ENCODE results near the gene SLC9A3.

The SLC9A3 gene

DNA sequence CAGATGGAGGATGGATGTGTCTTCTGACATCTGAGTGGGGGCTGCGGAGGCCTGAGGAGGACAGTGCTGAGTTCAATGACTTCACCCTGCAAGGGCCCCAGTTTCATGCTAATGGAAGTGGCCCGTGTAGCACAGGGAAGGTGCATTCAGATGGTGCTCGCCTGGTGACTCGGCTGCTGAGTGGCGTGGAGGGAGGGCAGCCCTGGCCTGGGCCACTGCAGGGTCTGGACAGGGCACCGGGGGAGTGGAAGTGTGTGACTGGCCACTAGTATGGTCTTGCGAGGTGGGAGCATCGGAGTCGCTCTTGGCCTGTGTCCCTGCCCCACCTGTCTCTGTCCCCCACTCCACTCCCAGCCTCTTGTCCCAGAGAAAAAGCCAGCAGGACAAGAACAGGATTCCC is 1.7 kb upstream of the SLC9A3 start:
- Histone ChIP-seq H4K20me1 (peaks cover 8 to 85% (median 39%) of the 10 kb centered on the region in 11 experiments; a peak in 21 of 22 replicates), H3K27me3 (peaks cover 91 to 100% (median 100%) of the 10 kb centered on the region in 11 experiments), H3K9me3 (replicated peaks in 1 of 11) (no peaks in the 10 kb centered on the region), H3K4me1 (peaks cover 27 to 56% (median 51%) of the 10 kb centered on the region in 10 experiments), H3K4me3 (no peak overlapping the region), H3K27ac (no peak overlapping the region), H3K4me2 (no peak overlapping the region), H3K9ac (no peak overlapping the region), H3K36me3 (no peaks in the 10 kb centered on the region)
- no peak for TF ChIP-seq Cebpa-rat (IDR thresholded peaks at IDR 0.05)

DNA sequence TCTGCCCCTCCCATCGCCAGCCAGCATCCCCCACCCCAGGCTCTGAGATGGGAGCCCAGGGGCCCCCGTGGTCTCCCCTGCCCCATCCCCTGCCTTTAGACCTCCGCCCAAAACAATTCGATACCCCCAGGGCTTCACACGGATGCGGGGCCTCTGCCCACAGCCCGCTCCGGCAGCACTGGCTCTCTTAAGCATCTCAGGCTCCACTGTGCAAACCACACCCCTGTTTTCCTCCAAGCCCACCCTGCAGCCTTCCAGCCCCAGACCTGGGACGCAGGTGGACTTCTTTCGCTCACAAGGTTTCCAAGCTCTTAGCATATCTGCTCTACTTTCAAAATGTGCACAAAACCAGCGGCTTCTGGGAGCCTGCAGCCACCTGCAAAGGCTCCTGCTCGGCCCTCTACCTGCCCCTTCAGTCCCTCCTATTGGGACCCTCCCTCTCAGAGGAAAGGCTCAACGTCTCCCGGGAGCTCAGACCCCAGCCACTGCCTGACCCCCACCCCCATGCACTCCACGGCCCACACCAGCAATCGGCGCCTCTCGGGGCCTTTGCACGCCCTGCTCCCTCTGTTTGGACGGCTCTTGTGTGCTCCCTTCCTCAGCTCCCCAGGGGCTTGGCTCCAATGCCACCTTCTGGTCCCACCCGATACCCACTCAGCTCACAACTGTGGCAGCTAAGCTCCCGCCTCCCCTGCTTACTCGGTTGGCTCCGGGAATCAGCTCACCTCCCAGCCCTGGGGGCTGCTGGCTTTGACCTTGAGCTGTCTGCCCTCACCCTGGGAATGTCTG is 918 bp upstream of the SLC9A3 start:
- H3K4me1 ChIP-seq, result peaks cover 20 to 56% (median 51%) of the 10 kb centered on the region in 10 experiments
- H4K20me1 ChIP-seq, result peaks cover under 1 to 85% (median 31%) of the 10 kb centered on the region in 11 experiments; a peak in 20 of 22 replicates
- peaks cover 91 to 97% (median 95%) of the 10 kb centered on the region in 11 experiments for H3K27me3 ChIP-seq
- no peak overlapping the region for H3K4me3 ChIP-seq
- H3K36me3 ChIP-seq, result no peaks in the 10 kb centered on the region
- no peaks in the 10 kb centered on the region for H3K9me3 ChIP-seq (replicated peaks in 1 of 11)
- no peak overlapping the region for H3K4me2 ChIP-seq
- no peak overlapping the region for H3K27ac ChIP-seq
- no peak for TF ChIP-seq Cebpa-rat (IDR thresholded peaks at IDR 0.05)
- H3K9ac ChIP-seq, result no peak overlapping the region

DNA sequence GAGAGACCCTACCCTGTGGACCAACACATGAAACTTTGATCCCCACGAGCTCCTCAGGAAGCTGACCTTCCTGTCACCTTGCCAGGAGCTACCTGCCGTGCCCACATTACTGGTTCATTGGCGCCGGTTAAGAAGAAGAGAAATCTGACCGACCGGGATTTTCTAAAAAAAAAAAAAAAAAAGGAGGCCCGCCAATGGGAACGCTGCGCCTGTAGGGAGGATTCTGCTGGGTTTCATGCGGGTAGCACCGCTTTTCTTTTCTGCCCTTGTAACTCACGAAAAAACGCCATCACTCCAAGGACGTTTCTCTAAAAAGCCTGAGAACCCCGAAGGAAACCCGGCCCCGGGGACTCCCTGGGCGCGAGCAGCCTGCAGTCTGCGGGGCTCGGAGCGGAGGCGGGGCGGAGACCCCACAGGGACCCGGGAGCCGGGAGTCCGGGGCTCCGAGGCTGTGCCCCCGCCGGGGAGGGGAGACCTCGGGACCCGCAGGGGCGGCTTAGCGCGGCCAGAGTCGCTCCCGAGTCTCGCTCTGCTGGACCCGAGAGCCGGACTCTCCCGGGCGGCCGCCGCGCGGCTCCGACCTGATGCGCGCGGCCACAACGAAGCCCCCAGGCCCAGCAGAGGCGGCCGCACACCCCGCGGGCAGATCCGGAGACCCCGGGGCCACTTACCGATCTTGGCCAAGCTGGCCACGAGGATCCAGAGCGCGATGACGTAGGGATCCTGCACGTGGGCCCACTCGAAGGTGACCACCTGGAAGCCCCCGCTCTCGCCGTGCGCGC is 617 bp downstream of the SLC9A3 start:
- Histone ChIP-seq H3K27me3 (peaks cover 78 to 99% (median 81%) of the 10 kb centered on the region in 11 experiments), H3K27ac (no peak overlapping the region), H3K4me3 (no peak overlapping the region), H3K4me2 (peak overlapping the region in 3 of 11 experiments; percentile 17 to 24 (median 19); a peak in 2 of 22 replicates), H3K9ac (no peak overlapping the region), H4K20me1 (peaks cover 0 to 89% (median 30%) of the 10 kb centered on the region in 11 experiments; a peak in 15 of 22 replicates), H3K4me1 (peaks cover 7 to 44% (median 39%) of the 10 kb centered on the region in 10 experiments; a peak in 19 of 20 replicates), H3K9me3 (replicated peaks in 1 of 11) (no peaks in the 10 kb centered on the region), H3K36me3 (no peaks in the 10 kb centered on the region)
- no peak for TF ChIP-seq Cebpa-rat (IDR thresholded peaks at IDR 0.05)

DNA sequence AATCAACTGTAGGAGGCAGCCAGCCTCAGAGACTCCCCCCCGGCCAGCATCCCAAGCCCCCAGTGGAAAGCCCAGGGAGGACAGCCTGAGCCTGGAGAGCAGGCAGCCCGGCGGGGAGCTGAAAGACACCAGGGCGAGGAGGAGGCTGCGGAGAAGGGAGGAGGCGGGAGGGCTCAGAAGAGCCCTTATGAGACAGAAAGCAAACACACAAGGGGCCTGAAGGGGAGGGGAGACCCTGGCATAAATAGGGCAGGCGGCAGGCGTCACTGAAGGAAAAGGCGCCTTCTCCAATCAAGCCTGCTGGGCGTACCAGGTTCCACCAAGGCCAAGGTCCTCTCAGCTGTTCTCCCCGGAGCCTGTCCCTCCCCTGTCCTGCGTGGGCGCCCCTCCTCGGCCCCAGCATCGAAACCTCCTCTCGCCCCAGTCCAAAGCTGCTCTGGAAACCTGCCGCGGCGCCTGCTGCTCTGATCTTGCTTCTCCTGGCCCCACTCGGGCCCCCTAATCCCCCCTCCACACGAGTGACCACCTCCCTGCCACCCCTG is 1.3 kb downstream of the SLC9A3 start:
- TF ChIP-seq Cebpa-rat (IDR thresholded peaks at IDR 0.05), result no peak
- Histone ChIP-seq H3K9me3 (replicated peaks in 1 of 11) (no peaks in the 10 kb centered on the region), H3K9ac (no peak overlapping the region), H3K27ac (no peak overlapping the region), H3K4me1 (peaks cover 7 to 44% (median 39%) of the 10 kb centered on the region in 10 experiments; a peak in 19 of 20 replicates), H3K36me3 (no peaks in the 10 kb centered on the region), H4K20me1 (peaks cover 0 to 90% (median 30%) of the 10 kb centered on the region in 11 experiments; a peak in 15 of 22 replicates), H3K27me3 (peaks cover 72 to 100% (median 75%) of the 10 kb centered on the region in 11 experiments), H3K4me2 (no peak overlapping the region), H3K4me3 (no peak overlapping the region)

DNA sequence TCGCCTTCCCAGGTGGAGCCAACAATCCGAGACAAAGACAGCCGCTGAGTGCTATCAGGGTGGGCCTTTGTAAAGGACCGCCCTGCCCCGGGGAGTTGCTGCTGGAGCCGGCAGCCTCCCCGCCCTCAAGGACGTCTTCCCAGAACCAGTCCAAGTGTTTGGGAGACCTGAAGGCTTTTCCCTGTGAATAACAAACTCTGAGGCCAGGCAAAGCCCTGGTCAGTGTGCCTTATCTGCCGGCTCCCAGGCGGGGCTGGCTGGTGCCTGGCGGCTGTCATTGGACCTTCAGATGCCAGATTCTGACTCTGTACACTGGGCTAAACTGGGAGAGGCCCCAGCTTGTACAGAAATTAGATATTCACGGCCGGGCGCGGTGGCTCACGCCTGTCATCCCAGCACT is 2.1 kb downstream of the SLC9A3 start:
- H4K20me1 ChIP-seq, result peaks cover 0 to 81% (median 28%) of the 10 kb centered on the region in 11 experiments; a peak in 15 of 22 replicates

DNA sequence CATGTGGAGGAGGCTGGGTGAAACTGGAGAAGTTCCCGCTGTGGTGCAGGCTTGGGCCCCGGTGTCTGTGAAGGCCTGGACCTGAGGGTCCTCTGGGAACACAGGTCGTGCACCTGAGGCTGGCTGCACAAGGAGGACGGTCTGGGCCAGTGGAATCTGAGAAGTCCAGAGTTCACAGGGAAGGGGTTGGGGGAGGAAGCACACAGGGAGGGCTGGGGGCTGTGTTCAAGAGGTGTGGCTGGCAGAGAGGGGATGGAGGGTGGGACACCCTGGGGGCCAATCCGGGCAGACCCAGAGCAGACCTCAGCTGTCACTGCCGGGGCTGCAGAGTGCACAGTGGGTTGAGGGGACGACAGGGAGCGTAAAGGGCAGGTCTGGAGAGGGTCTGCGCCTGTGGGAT is 2.6 kb downstream of the SLC9A3 start:
- H3K27ac ChIP-seq, result no peak overlapping the region
- no peaks in the 10 kb centered on the region for H3K9me3 ChIP-seq (replicated peaks in 1 of 11)
- peaks cover 59 to 98% (median 62%) of the 10 kb centered on the region in 11 experiments for H3K27me3 ChIP-seq
- peaks cover 0 to 77% (median 28%) of the 10 kb centered on the region in 11 experiments; a peak in 15 of 22 replicates for H4K20me1 ChIP-seq
- H3K4me1 ChIP-seq, result peaks cover under 1 to 32% (median 27%) of the 10 kb centered on the region in 10 experiments; a peak in 19 of 20 replicates
- no peaks in the 10 kb centered on the region for H3K36me3 ChIP-seq
- H3K4me2 ChIP-seq, result peak overlapping the region in 7 of 11 experiments; percentile 60 to 78 (median 71); a peak in 12 of 22 replicates
- no peak overlapping the region for H3K9ac ChIP-seq
- no peak for TF ChIP-seq Cebpa-rat (IDR thresholded peaks at IDR 0.05)
- no peak overlapping the region for H3K4me3 ChIP-seq

More for the DNA sequence above, 2.1 kb downstream of the SLC9A3 start:
- H3K4me3 ChIP-seq, result no peak overlapping the region
- H3K36me3 ChIP-seq, result no peaks in the 10 kb centered on the region
- peaks cover 5 to 36% (median 31%) of the 10 kb centered on the region in 10 experiments; a peak in 19 of 20 replicates for H3K4me1 ChIP-seq
- H3K4me2 ChIP-seq, result peak overlapping the region in 6 of 11 experiments; percentile 19 to 78 (median 72); a peak in 10 of 22 replicates
- TF ChIP-seq Cebpa-rat (IDR thresholded peaks at IDR 0.05), result no peak
- H3K9ac ChIP-seq, result no peak overlapping the region
- peaks cover 63 to 98% (median 66%) of the 10 kb centered on the region in 11 experiments for H3K27me3 ChIP-seq
- no peaks in the 10 kb centered on the region for H3K9me3 ChIP-seq (replicated peaks in 1 of 11)
- no peak overlapping the region for H3K27ac ChIP-seq

DNA sequence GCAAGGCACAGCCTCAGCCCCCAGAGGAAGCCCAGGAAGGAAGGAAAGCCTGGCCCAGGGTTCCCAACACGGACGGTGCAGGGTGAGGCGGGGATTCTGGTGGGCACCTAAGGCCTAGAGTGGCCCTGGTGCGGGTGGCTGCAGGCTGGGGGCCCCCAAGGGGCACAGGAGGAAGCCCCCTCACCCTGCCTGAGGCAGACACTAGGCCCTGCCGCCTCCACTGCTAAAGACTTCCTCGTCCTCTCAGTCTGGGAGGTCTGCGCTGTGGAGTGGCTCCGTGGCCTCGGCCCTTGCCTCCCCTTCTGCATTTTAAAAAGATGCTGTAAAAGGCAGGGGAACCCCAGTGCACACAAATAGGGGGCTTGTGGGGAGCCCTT is 3.4 kb downstream of the SLC9A3 start:
- Histone ChIP-seq H3K4me1 (peaks cover 0 to 29% (median 24%) of the 10 kb centered on the region in 10 experiments; a peak in 15 of 20 replicates), H3K27me3 (peaks cover 50 to 98% (median 53%) of the 10 kb centered on the region in 11 experiments), H3K4me3 (no peak overlapping the region), H3K27ac (no peak overlapping the region), H4K20me1 (peaks cover 0 to 69% (median 28%) of the 10 kb centered on the region in 11 experiments; a peak in 15 of 22 replicates), H3K9ac (peak overlapping the region in 4 of 11 experiments; percentile 19 to 44 (median 30); a peak in 3 of 22 replicates), H3K36me3 (no peaks in the 10 kb centered on the region), H3K4me2 (peak overlapping the region in 9 of 11 experiments; percentile 9 to 78 (median 64); a peak in 16 of 22 replicates), H3K9me3 (replicated peaks in 1 of 11) (no peaks in the 10 kb centered on the region)
- TF ChIP-seq Cebpa-rat (IDR thresholded peaks at IDR 0.05), result no peak

DNA sequence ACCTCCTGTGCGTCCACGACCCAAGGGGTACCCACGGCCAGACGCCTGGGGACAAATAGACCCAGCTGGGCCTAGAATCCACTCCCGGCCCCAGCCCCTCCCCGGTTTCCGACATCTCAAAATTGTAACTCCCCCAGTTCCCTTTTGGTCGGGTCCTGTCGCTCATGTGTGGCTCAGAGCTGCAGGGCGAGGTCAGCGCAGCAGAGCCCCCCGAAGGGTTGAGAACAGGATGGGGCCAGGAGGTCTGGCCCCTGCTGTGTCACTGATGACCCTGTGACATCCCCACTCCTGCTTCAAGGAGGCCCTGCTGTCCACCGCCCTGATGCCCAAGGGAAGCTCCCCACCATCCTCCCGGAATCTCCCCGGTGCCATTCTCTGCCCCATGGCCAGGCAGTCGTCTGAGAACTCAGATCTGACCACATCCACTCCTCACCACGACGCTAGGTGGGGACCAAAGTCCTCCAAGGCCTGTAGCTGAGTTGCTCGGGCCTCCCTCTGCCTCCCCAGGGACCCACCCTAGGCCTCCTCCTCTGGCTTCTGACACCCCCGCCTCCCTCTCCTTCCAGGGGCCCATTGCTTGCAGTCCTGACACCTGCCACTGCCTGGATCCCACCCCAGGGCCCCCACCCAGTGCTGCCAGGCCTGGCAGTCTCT is 3.9 kb downstream of the SLC9A3 start:
- H3K27ac ChIP-seq, result no peak overlapping the region
- peaks cover 0 to 63% (median 22%) of the 10 kb centered on the region in 11 experiments; a peak in 15 of 22 replicates for H4K20me1 ChIP-seq
- H3K9ac ChIP-seq, result peak overlapping the region in 3 of 11 experiments; percentile 19 to 44 (median 22); a peak in 3 of 22 replicates
- no peaks in the 10 kb centered on the region for H3K9me3 ChIP-seq (replicated peaks in 1 of 11)
- H3K4me3 ChIP-seq, result no peak overlapping the region
- TF ChIP-seq Cebpa-rat (IDR thresholded peaks at IDR 0.05), result no peak
- H3K36me3 ChIP-seq, result no peaks in the 10 kb centered on the region
- H3K4me1 ChIP-seq, result peaks cover 0 to 29% (median 24%) of the 10 kb centered on the region in 10 experiments; a peak in 16 of 20 replicates
- H3K27me3 ChIP-seq, result peaks cover 45 to 94% (median 48%) of the 10 kb centered on the region in 11 experiments
- H3K4me2 ChIP-seq, result peak overlapping the region in 9 of 11 experiments; percentile 9 to 78 (median 64); a peak in 16 of 22 replicates
